GM19043 (cell line): ENCODE data around the gene LAMA5.

ENCODE experiments used
- ATAC-seq: cut with Tn5 transposase; IDR thresholded peaks from one replicate; pipeline ENCODE4 v1.9.1; 2021; ENCODE audit warnings: low read depth; ENCODE audit not compliant: unreplicated experiment

The LAMA5 gene

GRCh38 chr20:62318400-62319345, 48.4 kb downstream of the LAMA5 start:
- no peak for ATAC-seq

- ATAC-seq, result no peak
These were observed 49.9 kb downstream of the LAMA5 start for GRCh38 chr20:62317167-62317655.

GRCh38 chr20:62316331-62317166, 50.6 kb downstream of the LAMA5 start:
- no peak for ATAC-seq

- ATAC-seq, result no peak
These were observed 51.3 kb downstream of the LAMA5 start for GRCh38 chr20:62315773-62316172.

GRCh38 chr20:62314711-62315302, 52.3 kb downstream of the LAMA5 start:
- no peak for ATAC-seq

GRCh38 chr20:62314339-62314638, 52.8 kb downstream of the LAMA5 start:
- no peak for ATAC-seq

GRCh38 chr20:62313460-62314338, 53.4 kb downstream of the LAMA5 start:
- no peak for ATAC-seq

- no peak for ATAC-seq
These were observed 54.1 kb downstream of the LAMA5 start for GRCh38 chr20:62313021-62313420.

GRCh38 chr20:62312662-62312977, 54.5 kb downstream of the LAMA5 start:
- no peak for ATAC-seq

GRCh38 chr20:62311832-62312661, 55.1 kb downstream of the LAMA5 start:
- no peak for ATAC-seq

- ATAC-seq, result no peak
These were observed 56.0 kb downstream of the LAMA5 start for GRCh38 chr20:62311150-62311549.

GRCh38 chr20:62310757-62311121, 56.4 kb downstream of the LAMA5 start:
- no peak for ATAC-seq

GRCh38 chr20:62309947-62310756, 57.0 kb downstream of the LAMA5 start:
- no peak for ATAC-seq

- ATAC-seq, result no peak
These were observed 57.7 kb downstream of the LAMA5 start for GRCh38 chr20:62309198-62309944.

GRCh38 chr20:62308102-62308822, 58.9 kb downstream of the LAMA5 start:
- ATAC-seq, result no peak

GRCh38 chr20:62307226-62308101, 59.6 kb downstream of the LAMA5 start:
- ATAC-seq, result no peak
